Neural progenitor cell (in vitro differentiated cells): Measurements from ENCODE around the gene SUPT4H1.

Experiments used
- EZH2 ChIP-seq: fragments of 200-600 bp; sonication (generic); IDR thresholded peaks from 2 replicates; pipeline ENCODE4 v1.6.1; 2017; ENCODE audit warnings: antibody characterized with exemption, mild to moderate bottlenecking, moderate library complexity
- EZH2phosphoT487 ChIP-seq: fragments of 200-600 bp; sonication (generic); IDR thresholded peaks from 2 replicates; pipeline ENCODE4 v1.6.1; 2017; ENCODE audit warnings: antibody characterized with exemption
- TF ChIP-seq, protein P1 (sequence below): fragments of 200-600 bp; sonication (generic); IDR thresholded peaks from 2 replicates; pipeline ENCODE4 v1.5.1; 2017; ENCODE audit warnings: antibody characterized with exemption, mild to moderate bottlenecking

DNA sequence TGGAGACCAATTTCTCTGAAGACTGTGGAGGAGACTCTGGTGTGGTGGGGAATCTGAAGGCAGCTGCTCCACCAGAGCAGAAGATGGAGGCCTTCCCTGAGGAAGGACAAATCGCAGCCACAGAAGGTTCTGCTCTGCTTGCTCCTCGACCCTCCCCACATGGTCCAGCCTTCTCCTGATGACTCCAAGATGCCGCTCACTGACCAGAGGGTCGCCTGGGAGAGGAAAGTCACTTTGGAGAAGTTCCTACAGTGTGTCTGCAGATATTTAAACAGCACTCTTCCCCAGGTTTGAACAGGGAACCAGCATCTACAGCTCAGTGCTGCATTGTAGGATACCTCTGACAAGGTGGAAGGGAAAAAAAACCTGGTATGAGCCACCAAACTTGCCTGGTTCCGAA is 21.0 kb upstream of the SUPT4H1 start:
- TF ChIP-seq, protein P1, sequence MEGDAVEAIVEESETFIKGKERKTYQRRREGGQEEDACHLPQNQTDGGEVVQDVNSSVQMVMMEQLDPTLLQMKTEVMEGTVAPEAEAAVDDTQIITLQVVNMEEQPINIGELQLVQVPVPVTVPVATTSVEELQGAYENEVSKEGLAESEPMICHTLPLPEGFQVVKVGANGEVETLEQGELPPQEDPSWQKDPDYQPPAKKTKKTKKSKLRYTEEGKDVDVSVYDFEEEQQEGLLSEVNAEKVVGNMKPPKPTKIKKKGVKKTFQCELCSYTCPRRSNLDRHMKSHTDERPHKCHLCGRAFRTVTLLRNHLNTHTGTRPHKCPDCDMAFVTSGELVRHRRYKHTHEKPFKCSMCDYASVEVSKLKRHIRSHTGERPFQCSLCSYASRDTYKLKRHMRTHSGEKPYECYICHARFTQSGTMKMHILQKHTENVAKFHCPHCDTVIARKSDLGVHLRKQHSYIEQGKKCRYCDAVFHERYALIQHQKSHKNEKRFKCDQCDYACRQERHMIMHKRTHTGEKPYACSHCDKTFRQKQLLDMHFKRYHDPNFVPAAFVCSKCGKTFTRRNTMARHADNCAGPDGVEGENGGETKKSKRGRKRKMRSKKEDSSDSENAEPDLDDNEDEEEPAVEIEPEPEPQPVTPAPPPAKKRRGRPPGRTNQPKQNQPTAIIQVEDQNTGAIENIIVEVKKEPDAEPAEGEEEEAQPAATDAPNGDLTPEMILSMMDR = no peak
- TF ChIP-seq EZH2phosphoT487 (no peak), EZH2 (no peak)
